ENCODE results near the gene FGD4. TPM values are rescaled to one million over a fixed set of nuclear protein-coding genes. Genes with fewer than 3 reads are reported as not detected.

The FGD4 gene
- total and polyA plus RNA-seq, 9 of the 15 experiments (the other 6 are each of a cell fraction or from before 2014, with no cell fraction given), result 0.05 to 0.51 (median 0.27) TPM

DNA sequence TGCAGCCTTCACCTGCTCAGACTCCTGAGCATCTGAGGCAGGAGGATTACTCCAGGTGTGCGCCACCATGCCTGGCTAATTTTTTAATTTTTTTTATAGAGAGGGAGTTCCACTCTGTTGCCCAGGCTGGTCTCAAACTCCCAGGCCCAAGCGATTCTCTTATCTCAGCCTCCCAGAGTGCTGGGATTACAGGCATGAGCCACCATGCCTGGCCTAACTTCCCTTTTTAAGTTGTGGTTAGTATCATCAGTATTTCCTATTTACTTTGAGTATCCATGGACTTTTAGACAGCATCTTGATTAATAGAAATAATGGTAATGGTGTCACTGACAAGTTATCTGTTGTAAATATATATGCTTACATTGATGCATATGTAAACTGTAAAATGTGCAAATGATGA is 116.9 kb downstream of the FGD4 start (continued):
- TF ChIP-seq, protein P1, sequence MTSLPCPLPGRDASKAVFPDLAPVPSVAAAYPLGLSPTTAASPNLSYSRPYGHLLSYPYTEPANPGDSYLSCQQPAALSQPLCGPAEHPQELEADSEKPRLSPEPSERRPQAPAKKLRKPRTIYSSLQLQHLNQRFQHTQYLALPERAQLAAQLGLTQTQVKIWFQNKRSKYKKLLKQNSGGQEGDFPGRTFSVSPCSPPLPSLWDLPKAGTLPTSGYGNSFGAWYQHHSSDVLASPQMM (CRISPR knock-in tag; IDR thresholded peaks at IDR 0.05), result no peak
- TF ChIP-seq THRAP3 (IDR thresholded peaks at IDR 0.05; ENCODE audit: borderline replicate concordance) (no peak), ZNF551 (CRISPR knock-in tag; IDR thresholded peaks at IDR 0.05) (no peak), SRF (CRISPR knock-in tag; IDR thresholded peaks at IDR 0.05) (no peak), FOXP1 (CRISPR knock-in tag; IDR thresholded peaks at IDR 0.05) (no peak), MCM2 (IDR thresholded peaks at IDR 0.05; ENCODE audit: low read depth) (no peak), CBFB (CRISPR knock-in tag; IDR thresholded peaks at IDR 0.05) (no peak), NFXL1 (CRISPR knock-in tag; IDR thresholded peaks at IDR 0.05) (no peak), HMG20A (CRISPR knock-in tag; conservative IDR thresholded peaks at IDR 0.05) (no peak), RFX7 (CRISPR knock-in tag; IDR thresholded peaks at IDR 0.05) (no peak)
- TF ChIP-seq, protein P2, sequence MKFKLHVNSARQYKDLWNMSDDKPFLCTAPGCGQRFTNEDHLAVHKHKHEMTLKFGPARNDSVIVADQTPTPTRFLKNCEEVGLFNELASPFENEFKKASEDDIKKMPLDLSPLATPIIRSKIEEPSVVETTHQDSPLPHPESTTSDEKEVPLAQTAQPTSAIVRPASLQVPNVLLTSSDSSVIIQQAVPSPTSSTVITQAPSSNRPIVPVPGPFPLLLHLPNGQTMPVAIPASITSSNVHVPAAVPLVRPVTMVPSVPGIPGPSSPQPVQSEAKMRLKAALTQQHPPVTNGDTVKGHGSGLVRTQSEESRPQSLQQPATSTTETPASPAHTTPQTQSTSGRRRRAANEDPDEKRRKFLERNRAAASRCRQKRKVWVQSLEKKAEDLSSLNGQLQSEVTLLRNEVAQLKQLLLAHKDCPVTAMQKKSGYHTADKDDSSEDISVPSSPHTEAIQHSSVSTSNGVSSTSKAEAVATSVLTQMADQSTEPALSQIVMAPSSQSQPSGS (CRISPR knock-in tag; IDR thresholded peaks at IDR 0.05), result no peak
- TF ChIP-seq, protein P3, sequence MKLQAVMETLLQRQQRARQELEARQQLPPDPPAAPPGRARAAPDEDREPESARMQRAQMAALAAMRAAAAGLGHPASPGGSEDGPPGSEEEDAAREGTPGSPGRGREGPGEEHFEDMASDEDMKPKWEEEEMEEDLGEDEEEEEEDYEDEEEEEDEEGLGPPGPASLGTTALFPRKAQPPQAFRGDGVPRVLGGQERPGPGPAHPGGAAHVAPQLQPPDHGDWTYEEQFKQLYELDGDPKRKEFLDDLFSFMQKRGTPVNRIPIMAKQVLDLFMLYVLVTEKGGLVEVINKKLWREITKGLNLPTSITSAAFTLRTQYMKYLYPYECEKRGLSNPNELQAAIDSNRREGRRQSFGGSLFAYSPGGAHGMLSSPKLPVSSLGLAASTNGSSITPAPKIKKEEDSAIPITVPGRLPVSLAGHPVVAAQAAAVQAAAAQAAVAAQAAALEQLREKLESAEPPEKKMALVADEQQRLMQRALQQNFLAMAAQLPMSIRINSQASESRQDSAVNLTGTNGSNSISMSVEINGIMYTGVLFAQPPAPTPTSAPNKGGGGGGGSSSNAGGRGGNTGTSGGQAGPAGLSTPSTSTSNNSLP (IDR thresholded peaks at IDR 0.05; ENCODE audit: borderline replicate concordance, low read depth, low read length), result no peak
- TF ChIP-seq, protein P4, sequence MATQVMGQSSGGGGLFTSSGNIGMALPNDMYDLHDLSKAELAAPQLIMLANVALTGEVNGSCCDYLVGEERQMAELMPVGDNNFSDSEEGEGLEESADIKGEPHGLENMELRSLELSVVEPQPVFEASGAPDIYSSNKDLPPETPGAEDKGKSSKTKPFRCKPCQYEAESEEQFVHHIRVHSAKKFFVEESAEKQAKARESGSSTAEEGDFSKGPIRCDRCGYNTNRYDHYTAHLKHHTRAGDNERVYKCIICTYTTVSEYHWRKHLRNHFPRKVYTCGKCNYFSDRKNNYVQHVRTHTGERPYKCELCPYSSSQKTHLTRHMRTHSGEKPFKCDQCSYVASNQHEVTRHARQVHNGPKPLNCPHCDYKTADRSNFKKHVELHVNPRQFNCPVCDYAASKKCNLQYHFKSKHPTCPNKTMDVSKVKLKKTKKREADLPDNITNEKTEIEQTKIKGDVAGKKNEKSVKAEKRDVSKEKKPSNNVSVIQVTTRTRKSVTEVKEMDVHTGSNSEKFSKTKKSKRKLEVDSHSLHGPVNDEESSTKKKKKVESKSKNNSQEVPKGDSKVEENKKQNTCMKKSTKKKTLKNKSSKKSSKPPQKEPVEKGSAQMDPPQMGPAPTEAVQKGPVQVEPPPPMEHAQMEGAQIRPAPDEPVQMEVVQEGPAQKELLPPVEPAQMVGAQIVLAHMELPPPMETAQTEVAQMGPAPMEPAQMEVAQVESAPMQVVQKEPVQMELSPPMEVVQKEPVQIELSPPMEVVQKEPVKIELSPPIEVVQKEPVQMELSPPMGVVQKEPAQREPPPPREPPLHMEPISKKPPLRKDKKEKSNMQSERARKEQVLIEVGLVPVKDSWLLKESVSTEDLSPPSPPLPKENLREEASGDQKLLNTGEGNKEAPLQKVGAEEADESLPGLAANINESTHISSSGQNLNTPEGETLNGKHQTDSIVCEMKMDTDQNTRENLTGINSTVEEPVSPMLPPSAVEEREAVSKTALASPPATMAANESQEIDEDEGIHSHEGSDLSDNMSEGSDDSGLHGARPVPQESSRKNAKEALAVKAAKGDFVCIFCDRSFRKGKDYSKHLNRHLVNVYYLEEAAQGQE (IDR thresholded peaks at IDR 0.05; ENCODE audit: borderline replicate concordance), result no peak
- TF ChIP-seq, protein P4 (CRISPR knock-in tag; IDR thresholded peaks at IDR 0.05; ENCODE audit: low read depth), result no peak
- TF ChIP-seq, protein P5, sequence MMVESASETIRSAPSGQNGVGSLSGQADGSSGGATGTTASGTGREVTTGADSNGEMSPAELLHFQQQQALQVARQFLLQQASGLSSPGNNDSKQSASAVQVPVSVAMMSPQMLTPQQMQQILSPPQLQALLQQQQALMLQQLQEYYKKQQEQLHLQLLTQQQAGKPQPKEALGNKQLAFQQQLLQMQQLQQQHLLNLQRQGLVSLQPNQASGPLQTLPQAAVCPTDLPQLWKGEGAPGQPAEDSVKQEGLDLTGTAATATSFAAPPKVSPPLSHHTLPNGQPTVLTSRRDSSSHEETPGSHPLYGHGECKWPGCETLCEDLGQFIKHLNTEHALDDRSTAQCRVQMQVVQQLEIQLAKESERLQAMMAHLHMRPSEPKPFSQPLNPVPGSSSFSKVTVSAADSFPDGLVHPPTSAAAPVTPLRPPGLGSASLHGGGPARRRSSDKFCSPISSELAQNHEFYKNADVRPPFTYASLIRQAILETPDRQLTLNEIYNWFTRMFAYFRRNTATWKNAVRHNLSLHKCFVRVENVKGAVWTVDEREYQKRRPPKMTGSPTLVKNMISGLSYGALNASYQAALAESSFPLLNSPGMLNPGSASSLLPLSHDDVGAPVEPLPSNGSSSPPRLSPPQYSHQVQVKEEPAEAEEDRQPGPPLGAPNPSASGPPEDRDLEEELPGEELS (CRISPR knock-in tag; IDR thresholded peaks at IDR 0.05; ENCODE audit: borderline replicate concordance), result no peak

All from K562 (cell line).